GM10248 (cell line): ENCODE measurements around the gene CACNA1G.

Source experiments
- CTCF ChIA-PET: fragments of 300-600 bp; sonication (Branson Sonifier 250); formaldehyde crosslinking; extraction: SDS; loops from one replicate; lab custom pipeline; 2021; ENCODE audit warnings: antibody characterized with exemption; lab: Yijun Ruan, JAX
- POLR2A ChIA-PET: fragments of 350-650 bp; sonication (Branson Sonifier 250); formaldehyde crosslinking; extraction: SDS; loops from one replicate; lab custom pipeline; 2020; ENCODE audit warnings: antibody characterized with exemption; lab: Yijun Ruan, JAX
- DNase-seq: peaks from one replicate; pipeline ENCODE4 v3.0.0; 2012; ENCODE audit errors: extremely low spot score
- CTCF ChIP-seq: IDR thresholded peaks from 2 replicates; pipeline ENCODE4 v1.5.1; 2012; ENCODE audit warnings: mild to moderate bottlenecking, low read depth; ENCODE audit errors: extremely low read depth, missing control alignments, control extremely low read depth

The CACNA1G gene

GRCh38 chr17:50523208-50523607, 37.3 kb upstream of the CACNA1G start:
- TF ChIP-seq CTCF = no peak
- no peak for DNase-seq
- CTCF ChIA-PET = no interaction called here
- POLR2A ChIA-PET = no interaction called here

- ChIA-PET CTCF (no interaction called here), POLR2A (no interaction called here)
- DNase-seq = no peak
- no peak for TF ChIP-seq CTCF
Measured at GRCh38 chr17:50524838-50525237, 35.7 kb upstream of the CACNA1G start.

- DNase-seq = no peak
- ChIA-PET CTCF (interaction anchor here (1.6 kb wide), 1 partner anchor 11 kb away, joined by 5 read pairs; no protein-coding TSS in a partner anchor), POLR2A (no interaction called here)
- no peak for TF ChIP-seq CTCF
Measured at GRCh38 chr17:50527155-50527762, 33.3 kb upstream of the CACNA1G start.

- CTCF ChIA-PET = interaction anchor here (1.6 kb wide), 1 partner anchor 12 kb away, joined by 5 read pairs; no protein-coding TSS in a partner anchor
- no peak for TF ChIP-seq CTCF
- POLR2A ChIA-PET = interaction anchor here (0.5 kb wide), 1 partner anchor 75 kb away, joined by 3 read pairs; no protein-coding TSS in a partner anchor
- no peak for DNase-seq
Measured at GRCh38 chr17:50527949-50528474, 32.5 kb upstream of the CACNA1G start.

- ChIA-PET CTCF (no interaction called here), POLR2A (no interaction called here)
- TF ChIP-seq CTCF = no peak
- no peak for DNase-seq
Measured at GRCh38 chr17:50529849-50530248, 30.7 kb upstream of the CACNA1G start.

- no peak for TF ChIP-seq CTCF
- CTCF ChIA-PET = interaction anchor here (1.2 to 2.4 kb wide), 4 partner anchors 10 to 55 kb away, joined by 3 to 6 read pairs (median 4); no protein-coding TSS in a partner anchor
- no peak for DNase-seq
- POLR2A ChIA-PET = no interaction called here
Measured at GRCh38 chr17:50531428-50532025, 29.0 kb upstream of the CACNA1G start.
